ENCODE data around the gene RABGAP1L.

RABGAP1L gene

GRCh38 chr1:174954671-174955669 lies 795.6 kb downstream of the RABGAP1L start:
- DNase-seq = no peak

- DNase-seq = no peak
Measured at GRCh38 chr1:174956086-174956485, 796.8 kb downstream of the RABGAP1L start.

GRCh38 chr1:174956976-174957375 lies 797.7 kb downstream of the RABGAP1L start:
- no peak for DNase-seq

GRCh38 chr1:174957829-174958228 lies 798.5 kb downstream of the RABGAP1L start:
- DNase-seq = no peak

- DNase-seq = no peak
Measured at GRCh38 chr1:174958396-174958795, 799.1 kb downstream of the RABGAP1L start.

GRCh38 chr1:174960362-174960761 lies 801.0 kb downstream of the RABGAP1L start:
- DNase-seq = no peak

- no peak for DNase-seq
Measured at GRCh38 chr1:174963529-174964125, 804.3 kb downstream of the RABGAP1L start.

GRCh38 chr1:174964261-174964971 lies 805.1 kb downstream of the RABGAP1L start:
- DNase-seq = peak; percentile 83

- DNase-seq = peak; percentile 11
Measured at GRCh38 chr1:174964972-174965361, 805.6 kb downstream of the RABGAP1L start.

- no peak for DNase-seq
Measured at GRCh38 chr1:174965362-174966007, 806.2 kb downstream of the RABGAP1L start.

GRCh38 chr1:174966008-174966572 lies 806.8 kb downstream of the RABGAP1L start:
- no peak for DNase-seq

- peak; percentile 53 for DNase-seq
Measured at GRCh38 chr1:174967845-174968705, 808.8 kb downstream of the RABGAP1L start.

GRCh38 chr1:174968750-174969244 lies 809.5 kb downstream of the RABGAP1L start:
- DNase-seq = peak; percentile 88

- peak; percentile 71 for DNase-seq
Measured at GRCh38 chr1:174969977-174970376, 810.7 kb downstream of the RABGAP1L start.

- no peak for DNase-seq
Measured at GRCh38 chr1:174971466-174971865, 812.1 kb downstream of the RABGAP1L start.

GRCh38 chr1:174971902-174972301 lies 812.6 kb downstream of the RABGAP1L start:
- no peak for DNase-seq

- DNase-seq = no peak
Measured at GRCh38 chr1:174974711-174975119, 815.4 kb downstream of the RABGAP1L start.

- DNase-seq = no peak
Measured at GRCh38 chr1:174975764-174976163, 816.4 kb downstream of the RABGAP1L start.

- peak; percentile 61 for DNase-seq
Measured at GRCh38 chr1:174976436-174977108, 817.3 kb downstream of the RABGAP1L start.

- DNase-seq = peak; percentile 56
Measured at GRCh38 chr1:174982971-174983689, 823.8 kb downstream of the RABGAP1L start.
